K562 (cell line): Measurements from ENCODE around the gene ZFAND3. TPM values are rescaled to one million over a fixed set of nuclear protein-coding genes. Genes with fewer than 3 reads are reported as not detected.
A peak's percentile ranks its signal among the peaks of the same experiment; 100 is the strongest.

Experiments
- CREM ChIP-seq: IDR thresholded peaks from 2 replicates; pipeline ENCODE4 v1.6.1; 2014; ENCODE audit warnings: antibody characterized with exemption, low read depth
- DIDO1 ChIP-seq: fragments of 450-650 bp; IDR thresholded peaks from 2 replicates; pipeline ENCODE4 v1.6.1; 2016; ENCODE audit warnings: low read depth, missing biosample characterization, missing genetic modification characterization
- E2F8 ChIP-seq: fragments of 450-650 bp; IDR thresholded peaks from 2 replicates; pipeline ENCODE4 v1.7.1; 2018; ENCODE audit warnings: mild to moderate bottlenecking, low read depth; ENCODE audit not compliant: partially characterized antibody
- ELF1 ChIP-seq: fragments of 200-800 bp; sonication (Bioruptor generic); IDR thresholded peaks from 2 replicates; pipeline ENCODE4 v1.6.1; 2016; ENCODE audit warnings: missing genetic modification characterization, missing compliant biosample characterization
- EP300 ChIP-seq: IDR thresholded peaks from 2 replicates; pipeline ENCODE4 v1.6.1; 2012; ENCODE audit warnings: low read length, improper control_type of control experiment
- GABPB1 ChIP-seq: sonication (generic); formaldehyde crosslinking; IDR thresholded peaks from 2 replicates; pipeline ENCODE4 v1.8.0; 2022; ENCODE audit warnings: mild to moderate bottlenecking, missing genetic modification reagents
- MCM5 ChIP-seq: fragments of 450-650 bp; IDR thresholded peaks from 2 replicates; pipeline ENCODE4 v1.6.1; 2016; ENCODE audit warnings: low read depth
- PRDM10 ChIP-seq: fragments of 450-650 bp; IDR thresholded peaks from 2 replicates; pipeline ENCODE4 v1.6.1; 2018; ENCODE audit not compliant: partially characterized antibody
- STAT6 ChIP-seq: sonication (generic); formaldehyde crosslinking; IDR thresholded peaks from 2 replicates; pipeline ENCODE4 v1.8.1; 2023; ENCODE audit warnings: mild to moderate bottlenecking, missing genetic modification reagents
- TCFL5 ChIP-seq: fragments of 250-450 bp; sonication (Bioruptor Pico); conservative IDR thresholded peaks from 2 replicates; pipeline ENCODE4 v1.6.1; 2021; ENCODE audit warnings: mild to moderate bottlenecking, moderate library complexity, matching md5 sums
- TOE1 ChIP-seq, 2 experiments: fragments of 450-650 bp in 1 of 2; sonication (generic) in 1 of 2; formaldehyde crosslinking in 1 of 2; IDR thresholded peaks; 2 replicates each; pipeline versions ENCODE4 v1.7.1 to v1.8.0; 2016 to 2022; ENCODE audit warnings: borderline replicate concordance in 2 of 2, mild to moderate bottlenecking in 2 of 2, antibody characterized with exemption in 1 of 2, inconsistent platforms in 1 of 2, low read depth in 1 of 2, missing genetic modification reagents in 1 of 2, moderate library complexity in 1 of 2
- ZNF124 ChIP-seq: sonication (generic); formaldehyde crosslinking; IDR thresholded peaks from 2 replicates; pipeline ENCODE4 v1.8.1; 2022; ENCODE audit warnings: missing genetic modification reagents
- ZNF263 ChIP-seq: sonication (generic); formaldehyde crosslinking; IDR thresholded peaks from 2 replicates; pipeline ENCODE4 v1.8.0; 2022; ENCODE audit warnings: mild to moderate bottlenecking, missing genetic modification reagents, borderline replicate concordance
- ZSCAN32 ChIP-seq: fragments of 450-650 bp; formaldehyde crosslinking; IDR thresholded peaks from 2 replicates; pipeline ENCODE4 v1.4.0; 2020; ENCODE audit warnings: mild to moderate bottlenecking, moderate library complexity
- polyA plus RNA-seq, 8 experiments: library from polyadenylated mRNA; depleted of rRNA in 4 of 8; stranded (reverse) in 5 of 8; unstranded in 3 of 8; fragments of >200 nt; fragmentation: Nextera tagmentation in 2 of 8; fragmentation: Illumina TruSeq in 1 of 8; extraction: Ambion mirVana in 2 of 8; extraction: Trizol in 1 of 8; gene quantifications; 2 replicates each; pipeline versions ENCODE4 v1.2.1 to v1.2.3, GENCODE V29; 2011 to 2014; ENCODE audit warnings: inconsistent platforms in 1 of 8, missing spikeins in 1 of 8
- total RNA-seq, 7 experiments: library from RNA; depleted of rRNA in 6 of 7; stranded (reverse); fragments of >200 nt in 6 of 7; fragmentation: Illumina TruSeq in 2 of 7; extraction: Trizol in 2 of 7; gene quantifications; 2 replicates each; pipeline versions ENCODE4 v1.2.1 to v1.2.3, GENCODE V29; 2011 to 2021; ENCODE audit warnings: low replicate concordance in 1 of 7

Gene ZFAND3
- total and polyA plus RNA-seq, 9 of the 15 experiments (the other 6 are each of a cell fraction or from before 2014, with no cell fraction given): 0.81 to 26.6 (median 11.8) TPM

- TF ChIP-seq EP300: peak; percentile 36
- TF ChIP-seq GABPB1 (CRISPR knock-in tag): peak; percentile 27; the same call in 1 of the 2 replicates
- TF ChIP-seq TCFL5 (CRISPR knock-in tag): no peak
- TF ChIP-seq PRDM10: peak; percentile 58
- peak; percentile 53; the same call in 1 of the 2 replicates for TF ChIP-seq CREM
- 0 out of 2 replicates have a peak, but pooled peaks have one; percentile 5 for TF ChIP-seq ZSCAN32 (CRISPR knock-in tag)
- no peak for TF ChIP-seq ELF1
- no peak for TF ChIP-seq STAT6 (CRISPR knock-in tag)
- 0 out of 2 replicates have a peak, but pooled peaks have one; percentile 7 for TF ChIP-seq TOE1 (IDR thresholded peaks at IDR 0.05; ENCODE audit: borderline replicate concordance)
- TF ChIP-seq TOE1 (CRISPR knock-in tag; IDR thresholded peaks at IDR 0.05; ENCODE audit: borderline replicate concordance, low read depth): no peak
- no peak for TF ChIP-seq ZNF124 (CRISPR knock-in tag)
- no peak for TF ChIP-seq DIDO1 (tag)
- peak; percentile 90 for TF ChIP-seq ZNF263 (CRISPR knock-in tag)
- TF ChIP-seq E2F8: no peak
- TF ChIP-seq MCM5: no peak
Measured at GRCh38 chr6:37819802-37820717, 533 bp downstream of the ZFAND3 start (continued).
